GM12878 (cell line): Measurements from ENCODE around the gene SBNO2. TPM values are rescaled to one million over a fixed set of nuclear protein-coding genes. Genes with fewer than 3 reads are reported as not detected.

Source experiments
- ATAC-seq: fragments of 200-7000 bp; cut with Tn5 transposase; 3 replicates; pipeline ENCODE4 v1.9.1; 2020; ENCODE audit warnings: mild to moderate bottlenecking, moderate library complexity
- BruUV-seq: library from RNA; stranded (reverse); fragments of 400-500 nt; replicated peaks from 2 replicates; lab custom pipeline; 2021; lab: Mats Ljungman, UMichigan
- CTCF ChIA-PET: fragments of 300-600 bp; sonication (Branson Sonifier 250); formaldehyde crosslinking; extraction: SDS; loops from one replicate; lab custom pipeline; 2021; ENCODE audit warnings: inconsistent platforms; lab: Yijun Ruan, JAX
- POLR2A ChIA-PET: fragments of 350-600 bp; formaldehyde crosslinking; extraction: SDS; loops from one replicate; lab custom pipeline; 2021; ENCODE audit warnings: inconsistent platforms; lab: Charles Lee
- RAD21 ChIA-PET: fragments of 300-600 bp; sonication (Branson Sonifier 250); formaldehyde crosslinking; loops from one replicate; lab custom pipeline; 2023; ENCODE audit warnings: antibody characterized with exemption; ENCODE audit not compliant: unreplicated experiment; lab: Charles Lee
- SMC1A ChIA-PET: fragments of 300-600 bp; sonication (Branson Sonifier 250); formaldehyde crosslinking; loops from one replicate; lab custom pipeline; 2023; ENCODE audit not compliant: unreplicated experiment, uncharacterized antibody; lab: Charles Lee
- DNase-seq: peaks from one replicate; pipeline ENCODE4 v3.0.0-alpha.2; 2011; ENCODE audit warnings: low read depth, low spot score
- FAIRE-seq: peaks from 3 replicates; lab custom pipeline; 2011; peaks lifted over from hg19 to GRCh38; lab: Jason Lieb, UNC
- H2AFZ ChIP-seq: 2 replicates; pipeline ENCODE4 v1.6.0; 2011; ENCODE audit warnings: low read depth, low read length, control low read depth; ENCODE audit not compliant: control insufficient read depth
- H3K27ac ChIP-seq: 2 replicates; pipeline ENCODE4 v1.5.1; 2011; ENCODE audit warnings: control low read depth; ENCODE audit not compliant: control insufficient read depth, insufficient read depth
- H3K27me3 ChIP-seq, 2 experiments: replicated peaks in 1 of 2; 2 replicates each; pipeline versions ENCODE4 v1.6.0 to v1.6.1; 2011; ENCODE audit warnings: low read length in 1 of 2; ENCODE audit not compliant: control insufficient read depth in 2 of 2, insufficient read depth in 2 of 2
- H3K36me3 ChIP-seq, 2 experiments: 2 replicates each; pipeline ENCODE4 v1.5.1; 2011; ENCODE audit warnings: low read length in 1 of 2; ENCODE audit not compliant: control insufficient read depth in 2 of 2, insufficient read depth in 2 of 2
- H3K4me1 ChIP-seq: 2 replicates; pipeline ENCODE4 v1.6.1; 2011; ENCODE audit warnings: mild to moderate bottlenecking, low read length, moderate library complexity, mixed read lengths; ENCODE audit not compliant: control insufficient read depth, insufficient read depth
- H3K4me2 ChIP-seq: 2 replicates; pipeline ENCODE4 v1.6.0; 2011; ENCODE audit warnings: control low read depth; ENCODE audit not compliant: control insufficient read depth, insufficient read depth
- H3K4me3 ChIP-seq: fragments of 200-600 bp; sonication (generic); 2 replicates; pipeline ENCODE4 v1.5.1; 2016
- H3K79me2 ChIP-seq: 2 replicates; pipeline ENCODE4 v1.6.0; 2011; ENCODE audit warnings: low read length; ENCODE audit not compliant: control insufficient read depth, insufficient read depth
- H3K9ac ChIP-seq: 2 replicates; pipeline ENCODE4 v1.8.0; 2011; ENCODE audit warnings: low read length, control low read depth, mixed read lengths; ENCODE audit not compliant: control insufficient read depth, insufficient read depth
- H3K9me3 ChIP-seq: replicated peaks from 3 replicates; pipeline ENCODE4 v1.5.1; 2011; ENCODE audit warnings: mild to moderate bottlenecking, low read length; ENCODE audit not compliant: control insufficient read depth, insufficient read depth
- H4K20me1 ChIP-seq: 2 replicates; pipeline ENCODE4 v1.6.0; 2011; ENCODE audit not compliant: control insufficient read depth, insufficient read depth
- BCL11A ChIP-seq: IDR thresholded peaks from 2 replicates; pipeline ENCODE4 v1.6.1; 2011; ENCODE audit warnings: low read depth, low read length
- GABPA ChIP-seq: IDR thresholded peaks from 2 replicates; pipeline ENCODE4 v1.6.1; 2014; ENCODE audit warnings: antibody characterized with exemption, low read depth, mild to moderate bottlenecking, inconsistent platforms
- NFIC ChIP-seq: IDR thresholded peaks from 2 replicates; pipeline ENCODE4 v1.6.1; 2012; ENCODE audit warnings: low read depth, mild to moderate bottlenecking, inconsistent platforms, low read length, moderate library complexity
- NRF1 ChIP-seq: conservative IDR thresholded peaks from 2 replicates; pipeline ENCODE4 v1.6.1; 2011; ENCODE audit warnings: mild to moderate bottlenecking, low read depth, low read length, improper control_type of control experiment
- RAD21 ChIP-seq: IDR thresholded peaks from 2 replicates; pipeline ENCODE4 v1.6.1; 2011; ENCODE audit warnings: mild to moderate bottlenecking, low read depth, low read length, moderate library complexity; ENCODE audit not compliant: insufficient read depth
- RB1 ChIP-seq: fragments of 450-650 bp; formaldehyde crosslinking; IDR thresholded peaks from 2 replicates; pipeline ENCODE4 v1.6.1; 2017; ENCODE audit warnings: mild to moderate bottlenecking, borderline replicate concordance
- SIN3A ChIP-seq: IDR thresholded peaks from 2 replicates; pipeline ENCODE4 v1.6.1; 2012; ENCODE audit warnings: low read depth, low read length, improper control_type of control experiment
- SREBF1 ChIP-seq: IDR thresholded peaks from 2 replicates; pipeline ENCODE4 v1.6.1; 2012; ENCODE audit warnings: mild to moderate bottlenecking, low read length
- TAF1 ChIP-seq: IDR thresholded peaks from 2 replicates; pipeline ENCODE4 v1.6.1; 2011; ENCODE audit warnings: mild to moderate bottlenecking, low read depth, low read length, borderline replicate concordance
- WGBS: methylation state at CpG from one replicate; pipeline ENCODE4 v1.1.6; 2016; ENCODE audit warnings: low lambda C conversion rate; ENCODE audit not compliant: insufficient replicate concordance, insufficient coverage; ENCODE audit errors: missing lambda C conversion rate; 5-methylcytosine and 5-hydroxymethylcytosine counted together
- in situ Hi-C: fragments of 300-500 bp; cut with MboI; formaldehyde crosslinking; loops from 9 replicates; pipeline ENCODE4 v1.14.3; 2018; ENCODE audit warnings: mixed read lengths
- intact Hi-C: fragments of 100-400 bp; cut with micrococcal nuclease; formaldehyde crosslinking; loops from one replicate; pipeline ENCODE4 v1.14.2; 2022; ENCODE audit not compliant: unreplicated experiment
- polyA plus RNA-seq, 11 experiments: library from polyadenylated mRNA; depleted of rRNA in 4 of 11; unstranded in 6 of 11; stranded (reverse) in 5 of 11; fragments of >200 nt; fragmentation: Nextera tagmentation in 4 of 11; fragmentation: Illumina TruSeq in 1 of 11; extraction: Ambion mirVana in 4 of 11; extraction: Trizol in 1 of 11; gene quantifications; 1 replicate in 1 of 11; 2 replicates in 10 of 11; pipeline versions ENCODE4 v1.2.1 to v1.2.3, GENCODE V29; 2011 to 2016; ENCODE audit warnings: inconsistent platforms in 2 of 11, missing spikeins in 2 of 11, low read depth in 1 of 11
- total RNA-seq, 4 experiments: library from RNA; depleted of rRNA in 3 of 4; stranded (reverse); fragments of >200 nt in 3 of 4; fragmentation: Illumina TruSeq in 1 of 4; extraction: Trizol in 1 of 4; gene quantifications; 2 replicates each; pipeline versions ENCODE4 v1.2.1 to v1.2.3, GENCODE V29; 2013 to 2021
- TF ChIP-seq, protein P1 (sequence below): fragments of 450-650 bp; IDR thresholded peaks from 2 replicates; pipeline ENCODE4 v1.6.1; 2018; ENCODE audit warnings: borderline replicate concordance, mild to moderate bottlenecking; ENCODE audit not compliant: partially characterized antibody
- TF ChIP-seq, protein P2 (sequence below): fragments of 450-650 bp; IDR thresholded peaks from 2 replicates; pipeline ENCODE4 v1.6.1; 2017; ENCODE audit warnings: borderline replicate concordance
- TF ChIP-seq, protein P3 (sequence below): IDR thresholded peaks from 2 replicates; pipeline ENCODE4 v1.6.1; 2011; ENCODE audit warnings: mild to moderate bottlenecking, low read depth, low read length, moderate library complexity; ENCODE audit not compliant: insufficient replicate concordance
- TF ChIP-seq, protein P4 (sequence below): fragments of 450-650 bp; IDR thresholded peaks from 2 replicates; pipeline ENCODE4 v1.6.1; 2017; ENCODE audit warnings: low read depth, mild to moderate bottlenecking, moderate library complexity

Gene SBNO2
- total and polyA plus RNA-seq, 10 of the 15 experiments (the other 5 are each of a cell fraction or from before 2014, with no cell fraction given) = 0.08 to 44.6 (median 5.4) TPM

DNA sequence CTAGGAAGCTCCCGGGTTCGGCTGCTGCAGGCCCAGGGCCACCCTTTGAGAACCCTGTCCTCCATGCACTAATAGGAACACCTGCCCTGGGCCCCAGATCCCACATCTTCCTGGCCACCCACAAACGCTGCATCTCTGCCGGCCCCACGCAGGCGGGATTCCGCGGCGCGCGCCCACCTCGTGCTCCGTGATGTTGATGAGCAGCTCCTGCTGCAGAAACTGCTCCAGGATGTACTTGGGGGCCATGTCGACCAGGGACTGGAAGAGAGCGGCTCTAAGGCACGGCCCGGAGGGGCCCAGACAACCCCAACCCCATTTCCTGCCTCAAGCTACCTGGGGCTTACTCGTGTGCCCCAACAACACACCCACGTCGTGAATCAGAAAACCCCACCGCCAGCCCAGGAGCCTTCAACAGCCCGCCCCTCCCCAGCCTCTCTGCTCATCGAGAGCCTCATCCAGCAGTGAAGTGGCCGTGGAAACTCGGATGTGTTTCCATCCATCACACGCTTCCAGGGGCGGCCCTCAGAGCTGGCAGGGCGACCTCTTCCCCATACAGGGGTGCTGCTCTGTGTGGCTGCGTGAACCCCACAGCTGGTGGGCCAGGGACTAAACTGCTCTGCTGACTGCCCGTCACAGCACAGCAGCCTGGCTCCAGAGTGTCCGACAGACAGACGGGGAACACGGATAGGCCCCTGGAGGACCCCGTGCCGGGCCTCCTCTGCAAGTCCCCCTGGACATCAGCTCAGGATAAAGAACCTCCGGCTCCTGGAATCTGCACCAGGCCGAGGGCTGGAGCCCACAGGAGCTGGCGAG lies 83.1 kb downstream of the SBNO2 start:
- BruUV-seq = no TSS peak
- no peak for DNase-seq
- SMC1A ChIA-PET = no interaction called here
- POLR2A ChIA-PET = no interaction called here
- Histone ChIP-seq H3K4me2 (no peak overlapping the region), H2AFZ (no peak overlapping the region), H3K79me2 (peaks cover 24% of the 10 kb centered on the region), H3K27me3 (no peaks in the 10 kb centered on the region), H3K9me3 (no peaks in the 10 kb centered on the region), H3K36me3 (peaks cover 6 to 34% of the 10 kb centered on the region in 2 experiments), H4K20me1 (no peaks in the 10 kb centered on the region), H3K9ac (no peak overlapping the region), H3K4me3 (no peak overlapping the region), H3K27ac (no peak overlapping the region), H3K4me1 (peaks cover 32% of the 10 kb centered on the region)
- CTCF ChIA-PET = interaction anchor here (1.2 kb wide), 1 partner anchor 25 kb away, joined by 3 read pairs; no protein-coding TSS in a partner anchor
- 94% methylated on average over 38 of the region's 38 CpGs for WGBS
- RAD21 ChIA-PET = interaction anchor here (0.6 to 1.0 kb wide), 2 partner anchors 11 to 12 kb away, joined by 3 to 4 read pairs; no protein-coding TSS in a partner anchor
- FAIRE-seq = no peak
- intact Hi-C loops (no loop called here), in situ Hi-C loops (no loop called here)
- no peak for ATAC-seq
- TF ChIP-seq, protein P1, sequence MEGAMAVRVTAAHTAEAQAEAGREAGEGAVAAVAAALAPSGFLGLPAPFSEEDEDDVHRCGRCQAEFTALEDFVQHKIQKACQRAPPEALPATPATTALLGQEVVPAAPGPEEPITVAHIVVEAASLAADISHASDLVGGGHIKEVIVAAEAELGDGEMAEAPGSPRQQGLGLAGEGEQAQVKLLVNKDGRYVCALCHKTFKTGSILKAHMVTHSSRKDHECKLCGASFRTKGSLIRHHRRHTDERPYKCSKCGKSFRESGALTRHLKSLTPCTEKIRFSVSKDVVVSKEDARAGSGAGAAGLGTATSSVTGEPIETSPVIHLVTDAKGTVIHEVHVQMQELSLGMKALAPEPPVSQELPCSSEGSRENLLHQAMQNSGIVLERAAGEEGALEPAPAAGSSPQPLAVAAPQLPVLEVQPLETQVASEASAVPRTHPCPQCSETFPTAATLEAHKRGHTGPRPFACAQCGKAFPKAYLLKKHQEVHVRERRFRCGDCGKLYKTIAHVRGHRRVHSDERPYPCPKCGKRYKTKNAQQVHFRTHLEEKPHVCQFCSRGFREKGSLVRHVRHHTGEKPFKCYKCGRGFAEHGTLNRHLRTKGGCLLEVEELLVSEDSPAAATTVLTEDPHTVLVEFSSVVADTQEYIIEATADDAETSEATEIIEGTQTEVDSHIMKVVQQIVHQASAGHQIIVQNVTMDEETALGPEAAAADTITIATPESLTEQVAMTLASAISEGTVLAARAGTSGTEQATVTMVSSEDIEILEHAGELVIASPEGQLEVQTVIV = no peak
- TF ChIP-seq TAF1 (no peak), RAD21 (no peak), BCL11A (no peak), SREBF1 (no peak), RB1 (no peak), SIN3A (no peak), GABPA (no peak), NRF1 (no peak), NFIC (no peak)
- TF ChIP-seq, protein P2, sequence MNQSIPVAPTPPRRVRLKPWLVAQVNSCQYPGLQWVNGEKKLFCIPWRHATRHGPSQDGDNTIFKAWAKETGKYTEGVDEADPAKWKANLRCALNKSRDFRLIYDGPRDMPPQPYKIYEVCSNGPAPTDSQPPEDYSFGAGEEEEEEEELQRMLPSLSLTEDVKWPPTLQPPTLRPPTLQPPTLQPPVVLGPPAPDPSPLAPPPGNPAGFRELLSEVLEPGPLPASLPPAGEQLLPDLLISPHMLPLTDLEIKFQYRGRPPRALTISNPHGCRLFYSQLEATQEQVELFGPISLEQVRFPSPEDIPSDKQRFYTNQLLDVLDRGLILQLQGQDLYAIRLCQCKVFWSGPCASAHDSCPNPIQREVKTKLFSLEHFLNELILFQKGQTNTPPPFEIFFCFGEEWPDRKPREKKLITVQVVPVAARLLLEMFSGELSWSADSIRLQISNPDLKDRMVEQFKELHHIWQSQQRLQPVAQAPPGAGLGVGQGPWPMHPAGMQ = no peak
- TF ChIP-seq, protein P3, sequence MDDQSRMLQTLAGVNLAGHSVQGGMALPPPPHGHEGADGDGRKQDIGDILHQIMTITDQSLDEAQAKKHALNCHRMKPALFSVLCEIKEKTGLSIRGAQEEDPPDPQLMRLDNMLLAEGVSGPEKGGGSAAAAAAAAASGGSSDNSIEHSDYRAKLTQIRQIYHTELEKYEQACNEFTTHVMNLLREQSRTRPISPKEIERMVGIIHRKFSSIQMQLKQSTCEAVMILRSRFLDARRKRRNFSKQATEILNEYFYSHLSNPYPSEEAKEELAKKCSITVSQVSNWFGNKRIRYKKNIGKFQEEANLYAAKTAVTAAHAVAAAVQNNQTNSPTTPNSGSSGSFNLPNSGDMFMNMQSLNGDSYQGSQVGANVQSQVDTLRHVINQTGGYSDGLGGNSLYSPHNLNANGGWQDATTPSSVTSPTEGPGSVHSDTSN = no peak
- TF ChIP-seq, protein P4, sequence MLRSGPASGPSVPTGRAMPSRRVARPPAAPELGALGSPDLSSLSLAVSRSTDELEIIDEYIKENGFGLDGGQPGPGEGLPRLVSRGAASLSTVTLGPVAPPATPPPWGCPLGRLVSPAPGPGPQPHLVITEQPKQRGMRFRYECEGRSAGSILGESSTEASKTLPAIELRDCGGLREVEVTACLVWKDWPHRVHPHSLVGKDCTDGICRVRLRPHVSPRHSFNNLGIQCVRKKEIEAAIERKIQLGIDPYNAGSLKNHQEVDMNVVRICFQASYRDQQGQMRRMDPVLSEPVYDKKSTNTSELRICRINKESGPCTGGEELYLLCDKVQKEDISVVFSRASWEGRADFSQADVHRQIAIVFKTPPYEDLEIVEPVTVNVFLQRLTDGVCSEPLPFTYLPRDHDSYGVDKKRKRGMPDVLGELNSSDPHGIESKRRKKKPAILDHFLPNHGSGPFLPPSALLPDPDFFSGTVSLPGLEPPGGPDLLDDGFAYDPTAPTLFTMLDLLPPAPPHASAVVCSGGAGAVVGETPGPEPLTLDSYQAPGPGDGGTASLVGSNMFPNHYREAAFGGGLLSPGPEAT = no peak
